HG03039 (cell line): ENCODE results near the gene KCNQ4.

Source experiments
- ATAC-seq: cut with Tn5 transposase; IDR thresholded peaks from one replicate; pipeline ENCODE4 v1.9.1; 2021; ENCODE audit warnings: mild to moderate bottlenecking, moderate library complexity; ENCODE audit not compliant: unreplicated experiment

Gene KCNQ4

DNA sequence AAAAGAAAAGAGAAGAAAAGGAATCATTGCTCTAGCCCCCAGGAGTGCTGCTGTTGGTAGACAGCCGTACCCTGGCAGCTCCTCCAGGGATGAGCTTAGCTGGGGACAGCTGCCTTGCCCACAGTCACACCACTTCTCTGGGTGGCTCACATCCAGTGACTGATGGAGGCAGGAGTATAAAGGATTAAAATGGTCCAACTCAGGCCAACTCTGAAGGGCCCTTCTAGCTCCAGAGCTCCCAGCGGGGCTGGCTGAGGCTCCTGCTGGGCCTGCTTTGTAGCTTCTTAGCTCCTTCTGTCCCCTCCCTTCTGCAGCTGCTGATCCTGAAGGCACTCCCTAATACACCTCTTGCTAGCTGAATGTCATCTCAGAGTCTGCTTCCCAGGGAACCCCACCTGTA lies 74.2 kb downstream of the KCNQ4 start:
- no peak for ATAC-seq

DNA sequence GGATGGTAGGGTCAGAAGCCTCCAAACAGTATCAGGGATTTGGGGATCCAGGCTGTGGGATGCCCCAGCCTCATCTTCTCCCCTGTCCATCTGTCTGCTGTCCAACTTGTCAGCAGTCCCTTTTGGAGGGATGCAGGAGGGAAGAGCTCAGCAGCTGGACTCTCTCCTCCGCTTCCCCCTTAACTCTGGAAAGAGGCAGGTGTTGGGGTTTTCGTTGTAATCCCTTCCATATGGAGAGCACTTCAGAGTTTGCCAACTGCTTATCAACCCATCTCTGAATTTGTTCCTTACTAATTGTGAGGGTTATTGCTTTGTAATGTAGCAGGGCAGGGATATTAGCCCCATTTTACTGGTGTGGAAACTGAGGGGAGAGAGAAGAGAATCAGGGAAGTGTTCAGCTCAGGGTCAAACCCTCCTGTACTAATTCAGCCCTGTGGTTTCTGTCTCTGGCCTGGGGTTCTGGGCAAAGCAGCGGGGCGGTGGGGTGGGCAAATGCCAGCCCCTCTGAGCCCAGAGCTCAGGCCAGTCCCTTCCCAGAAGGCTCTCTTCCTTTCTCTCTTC lies 75.3 kb downstream of the KCNQ4 start:
- no peak for ATAC-seq

DNA sequence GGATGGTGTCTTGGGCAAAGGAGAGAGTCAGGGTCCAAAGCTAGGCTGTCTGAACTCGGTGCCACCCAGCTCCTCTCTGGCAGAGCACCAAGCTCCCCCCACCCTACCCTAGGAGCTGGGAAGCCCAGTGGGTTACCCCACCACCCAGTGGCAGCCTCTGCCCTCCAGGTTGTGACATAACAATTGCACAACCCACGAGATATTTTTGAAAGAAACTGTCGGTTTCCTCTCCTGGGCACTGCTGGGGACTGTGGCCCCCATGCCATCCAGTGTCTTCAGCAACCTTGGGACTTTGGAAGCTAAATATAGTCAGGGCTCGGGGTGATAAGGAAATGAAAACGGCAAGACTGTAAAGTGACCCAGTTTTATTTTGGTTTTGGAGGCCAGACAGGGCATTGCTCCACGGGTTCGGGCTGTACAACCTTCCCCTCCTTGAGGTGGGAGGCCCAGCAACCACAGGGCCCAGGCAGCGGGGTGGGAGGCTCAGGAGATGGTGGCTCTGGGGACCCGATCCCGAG lies 77.2 kb downstream of the KCNQ4 start:
- ATAC-seq: no peak

DNA sequence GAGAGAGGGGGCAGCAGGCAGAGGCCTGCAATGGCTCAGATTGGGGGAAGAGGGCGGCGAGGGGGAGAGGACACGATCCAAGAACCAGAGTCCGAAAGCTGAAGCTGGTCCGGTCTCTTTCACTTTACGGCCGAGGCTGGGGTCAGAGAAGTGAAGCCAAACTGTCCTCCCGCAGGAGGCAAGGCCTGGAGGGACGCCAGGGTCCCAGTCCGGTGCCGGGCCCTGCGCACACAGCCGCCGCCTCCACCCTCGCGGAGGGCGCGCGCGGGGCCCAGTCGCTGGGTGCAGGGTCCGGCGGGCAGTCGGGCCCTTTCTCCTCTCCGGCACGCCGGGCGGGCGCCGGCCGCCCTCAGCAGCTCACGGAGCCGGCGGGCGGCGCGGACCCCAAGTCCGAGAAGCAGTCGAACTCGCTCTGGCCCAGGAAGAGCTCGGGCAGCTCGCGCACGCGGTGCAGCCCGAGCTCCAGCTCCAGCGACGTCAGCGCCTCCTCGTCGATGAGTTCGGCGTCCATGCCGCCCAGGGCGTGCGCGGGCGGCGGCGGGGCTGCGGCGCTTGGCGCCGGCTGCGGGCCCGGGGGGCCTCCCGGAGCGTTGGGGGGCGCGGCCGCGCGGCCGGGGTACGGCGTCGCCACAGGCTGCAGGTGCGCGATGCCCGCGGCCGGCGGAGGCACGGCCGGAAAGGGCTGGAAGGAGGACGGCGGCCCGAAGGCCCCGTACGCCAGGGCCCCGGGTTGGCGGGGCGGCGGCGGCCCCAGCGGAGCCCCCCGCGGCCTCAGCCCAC lies 77.8 kb downstream of the KCNQ4 start:
- ATAC-seq: peak; percentile 15

DNA sequence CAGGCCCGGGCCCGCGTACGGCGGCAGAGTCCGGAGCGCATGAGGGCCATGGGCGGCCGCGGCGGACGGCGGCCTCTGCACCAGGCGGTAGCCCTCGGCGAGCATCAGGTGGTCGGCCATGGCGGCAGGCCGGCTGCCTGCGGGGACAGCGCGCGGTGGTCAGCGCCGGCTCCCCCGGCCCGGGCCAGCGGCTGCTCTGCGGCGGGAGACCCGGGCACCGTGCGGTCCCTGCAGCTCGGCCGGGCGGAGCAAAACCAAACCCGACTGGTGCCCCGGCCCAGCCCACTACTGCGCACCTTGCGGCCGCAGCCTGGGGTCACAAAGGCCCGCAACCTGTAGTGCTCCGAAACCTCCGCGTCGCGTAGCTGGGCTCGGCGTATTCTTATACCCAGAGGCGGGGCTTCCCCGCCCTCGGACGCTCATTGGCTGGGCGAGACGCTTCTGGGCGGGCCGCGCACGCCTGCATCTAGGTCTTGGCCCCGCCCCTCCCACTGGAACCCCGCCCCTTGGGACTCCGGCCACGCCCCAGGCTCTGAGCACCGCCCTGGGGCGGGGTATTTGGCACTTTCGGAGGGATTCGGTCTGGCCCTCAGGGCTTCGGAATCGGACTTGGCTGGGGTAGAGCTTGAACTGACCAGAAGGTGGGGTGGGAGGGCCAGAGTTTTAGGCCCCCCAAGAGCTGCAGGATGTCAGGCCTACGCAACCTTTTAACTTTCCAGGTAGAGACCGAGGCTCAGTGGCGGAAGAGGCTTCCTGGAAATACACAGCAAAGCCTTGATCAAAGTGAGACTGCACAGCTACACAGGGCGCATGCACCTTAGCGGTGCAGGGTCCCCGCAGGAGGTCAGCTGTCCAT lies 78.6 kb downstream of the KCNQ4 start, which contains the start of gene CITED4:
CITED4 (minus strand) TSS at position 356 of the 856 bp plus-strand sequence; CDS start at position 120, 236 bp downstream.
- ATAC-seq: peak; percentile 83

DNA sequence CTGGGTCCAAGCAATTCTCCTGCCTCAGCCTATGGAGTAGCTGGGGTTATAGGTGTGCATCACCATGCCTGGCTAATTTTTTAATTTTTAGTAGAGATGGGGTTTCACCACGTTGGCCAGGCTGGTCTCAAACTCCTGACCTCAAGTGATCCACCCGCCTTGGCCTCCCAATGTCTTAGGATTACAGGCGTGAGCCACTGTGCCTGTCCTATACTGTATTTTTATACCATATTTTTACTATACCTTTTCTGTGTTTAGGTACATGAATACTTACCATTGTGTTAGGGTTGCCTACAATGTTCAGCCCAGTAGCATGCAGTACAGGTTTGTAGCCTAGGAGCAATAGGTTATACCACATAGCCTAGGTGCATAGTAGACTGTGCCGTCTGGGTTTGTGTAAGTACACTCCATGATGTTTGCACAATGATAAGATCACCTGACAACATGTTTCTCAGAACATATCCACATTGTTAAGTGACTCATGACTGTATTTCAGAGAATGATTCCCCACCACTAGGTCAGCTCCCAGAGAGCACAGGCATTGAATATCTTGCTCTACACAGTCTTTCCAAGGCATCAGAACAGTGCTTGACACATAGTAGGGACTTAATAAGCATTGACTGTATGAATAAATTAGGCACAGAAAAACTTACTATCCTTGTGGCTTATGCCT lies 84.6 kb downstream of the KCNQ4 start:
- no peak for ATAC-seq

DNA sequence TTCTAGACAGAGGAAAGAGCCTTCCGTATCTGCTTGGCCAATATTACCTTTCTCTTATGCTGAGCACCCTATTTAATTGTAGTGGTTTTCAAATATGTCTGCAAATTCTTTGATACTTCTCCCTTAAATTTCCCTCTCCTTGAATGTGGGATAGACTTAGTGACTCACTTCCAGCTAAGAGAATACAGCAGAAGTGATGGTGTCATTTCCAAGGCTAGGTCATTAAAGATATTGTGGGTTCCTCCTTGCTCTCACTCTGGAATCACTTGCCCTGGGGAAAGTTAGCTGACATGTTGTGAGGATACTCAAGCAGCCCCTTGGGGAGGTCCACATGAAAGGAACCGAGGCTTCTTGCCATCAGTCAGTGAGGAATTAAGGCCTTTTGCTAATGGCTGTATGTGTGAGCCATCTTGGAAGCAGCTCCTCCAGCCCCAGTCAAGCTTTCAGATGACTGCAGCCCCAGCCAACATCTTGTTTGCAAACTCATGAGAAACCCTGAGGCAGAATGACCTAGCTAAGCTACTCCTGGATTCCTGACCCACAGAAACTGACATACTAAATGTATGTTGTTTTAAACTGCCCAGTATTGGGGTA lies 86.6 kb downstream of the KCNQ4 start:
- ATAC-seq: no peak

DNA sequence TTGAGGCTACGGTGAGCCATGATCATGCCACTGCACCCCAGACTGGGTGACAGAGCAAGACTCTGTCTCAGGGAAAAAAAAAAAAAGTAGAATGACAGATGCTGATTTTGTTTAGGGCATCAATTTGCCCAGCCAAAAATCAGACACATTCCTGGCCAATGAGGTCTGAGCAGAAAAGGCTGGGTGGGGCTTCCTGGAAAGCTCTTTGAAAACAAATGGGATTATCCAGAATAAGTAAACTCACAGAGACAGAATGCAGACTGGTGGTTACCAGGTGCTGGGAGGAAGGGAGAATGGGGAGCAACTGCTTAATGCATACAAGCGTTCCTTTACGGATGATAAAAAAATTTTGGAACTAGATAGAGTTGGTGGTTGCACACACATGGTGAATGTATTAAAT lies 88.7 kb downstream of the KCNQ4 start:
- ATAC-seq: no peak

DNA sequence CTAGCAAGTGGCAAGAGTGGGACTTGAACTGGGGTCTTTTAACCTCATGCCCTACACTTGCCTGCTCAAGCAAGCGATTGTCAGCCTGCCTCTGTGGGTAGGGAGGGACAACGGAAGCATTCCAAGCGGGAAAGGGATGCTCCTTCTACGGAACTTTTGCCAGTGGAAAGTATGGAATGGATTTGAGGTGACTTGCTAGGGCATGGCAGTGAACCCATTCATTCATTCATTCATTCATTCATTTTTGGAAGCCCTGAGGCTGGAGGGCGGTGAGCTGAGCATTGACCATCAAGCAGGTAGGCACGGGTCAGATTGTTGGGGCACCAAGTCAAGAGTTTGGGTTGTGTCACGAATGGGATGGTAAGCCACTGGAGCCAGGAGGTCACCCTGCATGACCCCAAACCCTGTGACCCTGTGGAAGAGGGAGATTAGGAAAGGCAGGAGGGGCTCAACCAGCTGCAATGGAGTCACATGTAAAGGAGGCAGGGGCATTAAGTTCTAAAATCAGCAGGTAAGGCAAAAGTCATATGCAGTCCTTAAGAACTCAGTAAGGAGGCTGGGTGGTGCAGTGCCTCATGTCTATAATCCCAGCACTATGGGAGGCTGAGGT lies 90.4 kb downstream of the KCNQ4 start:
- ATAC-seq: no peak

DNA sequence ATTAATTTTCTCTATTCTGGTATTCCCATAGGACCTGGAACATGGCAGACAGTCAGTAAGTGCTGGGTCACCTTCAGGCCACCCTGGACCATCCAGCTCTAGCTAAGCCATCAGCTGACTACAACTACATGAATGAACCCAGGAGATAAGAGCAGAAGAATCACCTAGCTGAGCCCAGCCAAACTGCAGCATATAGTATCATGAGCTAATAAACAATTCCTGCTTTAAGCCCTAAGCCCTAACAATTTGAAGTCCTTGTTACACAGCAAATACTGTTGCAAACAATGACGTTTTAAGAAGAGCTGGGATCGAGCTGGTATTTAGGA lies 92.8 kb downstream of the KCNQ4 start:
- ATAC-seq: no peak

DNA sequence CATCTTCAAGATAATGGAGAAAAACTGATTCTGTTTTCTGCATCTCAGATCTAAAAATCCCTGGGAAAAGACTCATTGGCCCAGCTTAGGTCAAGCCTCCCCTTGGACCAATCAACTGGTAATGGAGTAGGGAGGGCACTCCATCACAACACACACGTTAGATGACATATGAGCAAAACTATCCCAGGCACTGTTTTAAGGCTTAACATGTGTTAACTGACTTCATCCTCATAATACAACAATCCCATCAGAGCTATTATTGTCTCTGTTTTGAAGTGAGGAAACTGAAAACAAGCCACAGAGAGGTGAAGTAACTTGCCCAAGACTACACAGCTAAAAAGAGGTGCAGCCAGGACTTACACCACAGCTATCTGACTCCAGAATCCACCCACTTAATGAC lies 93.3 kb downstream of the KCNQ4 start:
- no peak for ATAC-seq

DNA sequence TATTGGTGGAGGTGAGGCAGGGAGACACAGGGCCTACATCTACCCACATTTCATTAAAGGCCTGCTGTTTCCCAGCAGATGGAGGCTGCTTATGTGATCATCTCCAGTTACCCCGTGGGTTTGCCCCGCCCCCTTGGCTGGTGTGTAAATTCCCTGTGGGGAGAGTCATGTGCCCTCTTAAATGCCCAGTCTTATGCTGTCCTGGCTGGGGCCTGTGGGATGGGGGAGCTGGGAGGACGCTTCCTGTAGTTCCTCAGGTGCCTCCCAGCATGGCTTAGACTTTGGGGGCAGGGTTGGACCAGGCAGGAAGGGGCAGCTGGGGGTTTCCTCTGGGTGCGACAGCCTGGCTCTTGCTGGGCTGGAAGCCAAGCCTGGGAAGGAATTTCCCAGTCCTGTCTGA lies 94.1 kb downstream of the KCNQ4 start:
- ATAC-seq: no peak

DNA sequence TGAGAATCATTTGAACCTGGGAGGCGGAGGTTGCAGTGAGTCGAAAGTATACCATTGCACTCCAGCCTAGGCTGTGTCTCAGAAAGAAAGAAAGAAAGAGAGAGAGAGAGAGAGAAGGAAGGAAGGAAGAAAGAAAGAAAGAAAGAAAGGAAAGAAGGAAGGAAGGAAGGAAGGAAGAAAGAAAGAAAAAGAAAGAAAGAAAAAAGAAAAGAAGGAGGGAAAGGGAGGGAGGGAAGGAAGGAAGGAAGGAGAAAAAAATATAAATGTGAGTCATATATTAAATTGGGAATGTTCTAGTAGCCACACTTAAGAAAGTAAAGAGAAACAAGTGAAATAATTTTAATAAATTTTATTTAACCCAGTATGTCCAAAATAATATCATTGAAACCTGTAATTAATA lies 95.3 kb downstream of the KCNQ4 start:
- no peak for ATAC-seq

DNA sequence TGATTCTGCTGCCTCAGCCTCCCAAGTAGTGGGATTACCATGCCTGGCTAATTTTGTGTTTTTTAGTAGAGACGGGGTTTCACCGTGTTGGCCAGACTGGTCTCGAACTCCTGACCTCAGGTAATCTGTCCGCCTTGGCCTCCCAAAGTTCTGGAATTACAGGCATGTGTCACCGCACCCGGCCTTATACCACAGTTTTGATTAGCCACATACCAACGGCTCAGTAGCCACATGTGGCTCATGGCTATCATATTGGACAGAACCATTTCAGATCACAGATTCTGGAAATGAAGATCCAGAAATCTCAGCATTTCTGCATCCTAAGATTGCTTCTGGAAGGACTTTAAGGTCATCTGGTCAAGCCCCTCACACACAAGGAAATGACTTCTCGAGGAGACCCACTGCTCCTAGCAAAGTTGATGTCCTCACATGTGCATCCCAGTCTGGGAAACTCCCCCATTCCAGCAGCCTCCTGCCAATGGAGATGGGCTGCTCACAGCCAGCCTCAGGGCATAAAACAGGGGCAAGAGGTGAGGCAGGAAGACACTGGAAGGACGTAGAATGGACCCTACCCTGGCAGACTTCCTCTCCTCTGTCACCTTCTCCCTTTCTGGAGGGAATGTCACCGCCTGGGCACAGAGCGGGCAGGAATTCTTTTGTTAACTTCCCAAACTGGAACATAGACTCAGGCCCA lies 96.0 kb downstream of the KCNQ4 start:
- no peak for ATAC-seq

DNA sequence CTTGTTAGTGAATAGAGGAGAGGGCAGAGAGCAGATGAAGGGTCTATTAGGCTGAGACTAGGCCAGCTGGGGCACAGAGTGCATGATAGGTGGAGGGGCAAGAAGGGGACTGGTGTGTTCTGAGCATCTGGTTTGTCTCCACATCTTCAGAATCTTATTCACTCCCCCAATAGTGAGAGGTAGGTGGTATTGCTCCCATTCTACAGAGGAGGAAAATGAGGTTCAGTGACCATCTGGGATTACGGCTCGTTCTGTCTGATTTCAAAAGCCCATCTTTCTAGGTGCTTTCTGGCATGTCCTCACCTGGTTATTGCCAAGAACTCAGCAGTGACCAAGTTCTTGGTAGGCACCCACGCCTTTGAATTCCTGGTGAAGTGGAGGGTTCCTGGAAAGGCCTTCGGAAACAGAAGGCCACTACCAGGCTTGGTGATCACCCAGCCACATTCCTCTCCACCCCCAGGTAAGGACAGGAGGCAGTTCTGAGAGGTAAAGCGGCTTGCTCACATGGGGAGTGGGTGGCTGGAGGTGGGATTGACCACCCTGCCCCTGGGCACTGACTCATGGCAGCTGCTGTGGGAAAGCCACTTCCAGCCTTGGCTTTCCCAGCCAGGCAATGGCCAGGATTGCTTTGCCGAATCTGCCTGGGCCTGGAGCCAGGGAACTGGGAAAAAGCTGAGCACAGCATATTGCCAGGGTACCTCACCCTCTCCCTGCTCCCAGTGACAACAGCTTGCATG lies 97.4 kb downstream of the KCNQ4 start:
- no peak for ATAC-seq

DNA sequence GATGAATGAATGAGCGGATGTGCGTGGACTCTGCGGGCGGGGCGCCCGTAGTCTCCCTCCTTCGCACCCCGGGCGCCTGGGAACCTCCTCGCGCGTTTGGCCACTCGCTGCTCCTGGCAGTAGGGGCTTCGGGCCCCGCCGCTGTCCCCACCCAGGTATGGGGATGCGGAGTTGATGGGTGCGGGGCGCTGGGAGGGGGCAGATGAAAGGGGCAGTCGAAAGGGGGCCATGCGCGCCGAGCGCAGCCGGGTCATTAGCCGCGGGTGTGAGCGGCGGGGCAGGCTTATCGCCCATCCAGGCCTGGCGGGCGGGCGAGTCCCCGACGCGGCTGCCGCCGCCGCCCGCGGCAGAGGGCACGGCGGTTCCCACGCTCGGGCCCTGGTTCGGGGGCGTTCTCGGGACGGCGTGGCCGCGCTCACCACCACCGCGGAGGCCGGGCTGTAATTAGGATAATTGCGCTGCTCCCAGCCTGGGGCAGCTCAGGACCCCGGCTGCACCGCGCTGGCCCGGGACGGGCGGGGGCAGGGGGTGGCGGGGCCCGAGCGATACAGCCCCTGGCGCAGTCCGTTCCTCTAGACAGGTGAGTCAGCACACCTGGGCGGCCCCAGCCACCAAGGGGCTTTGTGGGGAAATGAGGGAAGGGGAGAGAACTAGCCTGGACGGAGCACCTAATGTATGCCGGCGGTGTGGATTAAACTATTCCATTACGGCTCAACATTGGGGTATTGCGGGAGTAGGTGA lies 100.6 kb downstream of the KCNQ4 start:
- no peak for ATAC-seq

DNA sequence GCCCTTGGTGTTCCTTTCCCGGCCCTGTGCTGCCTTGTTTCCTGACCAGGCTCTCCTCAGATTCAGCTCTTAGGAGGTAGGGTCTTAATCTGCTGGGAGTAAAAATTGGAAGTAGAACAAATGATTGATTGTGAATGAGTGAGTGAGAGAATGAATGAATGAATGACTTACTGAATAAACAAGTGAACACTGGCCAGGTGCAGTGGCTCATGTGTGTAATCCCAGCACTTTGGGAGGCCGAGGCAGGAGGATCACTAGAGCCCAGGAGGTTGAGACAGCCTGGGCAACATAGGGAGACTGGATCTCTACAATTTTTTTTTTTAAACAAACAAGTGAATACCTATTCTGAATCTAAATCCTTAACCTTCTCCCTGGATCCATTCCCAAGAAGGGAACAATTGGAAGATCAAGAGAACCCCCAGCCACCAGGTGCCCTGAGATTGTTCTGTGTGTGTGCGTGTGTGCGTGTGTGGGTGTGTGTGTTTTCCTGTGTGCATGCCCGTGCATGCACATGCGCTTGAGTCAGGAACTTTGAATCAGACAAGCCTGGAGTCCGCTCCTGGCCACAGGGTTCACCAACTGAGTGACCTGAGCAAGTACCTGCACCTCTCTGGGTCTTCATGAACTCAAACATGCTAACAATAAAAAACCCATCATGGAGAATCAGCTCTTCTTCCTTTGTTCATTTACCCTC lies 102.9 kb downstream of the KCNQ4 start:
- ATAC-seq: no peak

DNA sequence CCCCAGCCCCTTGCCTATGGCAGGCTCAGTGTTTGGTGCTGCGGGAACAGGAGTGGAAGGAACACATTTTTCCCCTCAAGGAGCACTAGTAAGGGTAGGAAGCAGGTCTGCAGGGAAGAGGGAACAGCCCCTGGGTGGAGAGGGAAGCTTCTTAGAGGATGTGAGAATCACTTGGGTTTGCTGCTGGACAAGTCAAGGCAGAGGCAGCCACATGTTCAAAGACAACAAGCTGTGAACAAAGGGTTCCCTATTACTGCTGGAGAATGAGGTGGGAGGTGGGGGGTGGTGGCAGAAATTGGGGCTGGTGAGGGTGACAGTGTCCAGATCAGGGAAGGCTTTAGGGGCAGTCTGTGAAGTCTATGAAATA lies 103.4 kb downstream of the KCNQ4 start:
- ATAC-seq: no peak
